ENCODE results near the gene WASHC2C.
"Not testable (repeated sequence)": the region's sequence is repeated elsewhere in the genome, so short reads cannot be mapped to it uniquely, and the experiment has no call there.

Gene WASHC2C, protein sequence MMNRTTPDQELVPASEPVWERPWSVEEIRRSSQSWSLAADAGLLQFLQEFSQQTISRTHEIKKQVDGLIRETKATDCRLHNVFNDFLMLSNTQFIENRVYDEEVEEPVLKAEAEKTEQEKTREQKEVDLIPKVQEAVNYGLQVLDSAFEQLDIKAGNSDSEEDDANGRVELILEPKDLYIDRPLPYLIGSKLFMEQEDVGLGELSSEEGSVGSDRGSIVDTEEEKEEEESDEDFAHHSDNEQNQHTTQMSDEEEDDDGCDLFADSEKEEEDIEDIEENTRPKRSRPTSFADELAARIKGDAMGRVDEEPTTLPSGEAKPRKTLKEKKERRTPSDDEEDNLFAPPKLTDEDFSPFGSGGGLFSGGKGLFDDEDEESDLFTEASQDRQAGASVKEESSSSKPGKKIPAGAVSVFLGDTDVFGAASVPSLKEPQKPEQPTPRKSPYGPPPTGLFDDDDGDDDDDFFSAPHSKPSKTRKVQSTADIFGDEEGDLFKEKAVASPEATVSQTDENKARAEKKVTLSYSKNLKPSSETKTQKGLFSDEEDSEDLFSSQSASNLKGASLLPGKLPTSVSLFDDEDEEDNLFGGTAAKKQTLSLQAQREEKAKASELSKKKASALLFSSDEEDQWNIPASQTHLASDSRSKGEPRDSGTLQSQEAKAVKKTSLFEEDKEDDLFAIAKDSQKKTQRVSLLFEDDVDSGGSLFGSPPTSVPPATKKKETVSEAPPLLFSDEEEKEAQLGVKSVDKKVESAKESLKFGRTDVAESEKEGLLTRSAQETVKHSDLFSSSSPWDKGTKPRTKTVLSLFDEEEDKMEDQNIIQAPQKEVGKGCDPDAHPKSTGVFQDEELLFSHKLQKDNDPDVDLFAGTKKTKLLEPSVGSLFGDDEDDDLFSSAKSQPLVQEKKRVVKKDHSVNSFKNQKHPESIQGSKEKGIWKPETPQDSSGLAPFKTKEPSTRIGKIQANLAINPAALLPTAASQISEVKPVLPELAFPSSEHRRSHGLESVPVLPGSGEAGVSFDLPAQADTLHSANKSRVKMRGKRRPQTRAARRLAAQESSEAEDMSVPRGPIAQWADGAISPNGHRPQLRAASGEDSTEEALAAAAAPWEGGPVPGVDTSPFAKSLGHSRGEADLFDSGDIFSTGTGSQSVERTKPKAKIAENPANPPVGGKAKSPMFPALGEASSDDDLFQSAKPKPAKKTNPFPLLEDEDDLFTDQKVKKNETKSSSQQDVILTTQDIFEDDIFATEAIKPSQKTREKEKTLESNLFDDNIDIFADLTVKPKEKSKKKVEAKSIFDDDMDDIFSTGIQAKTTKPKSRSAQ (N-terminal part only)

DNA sequence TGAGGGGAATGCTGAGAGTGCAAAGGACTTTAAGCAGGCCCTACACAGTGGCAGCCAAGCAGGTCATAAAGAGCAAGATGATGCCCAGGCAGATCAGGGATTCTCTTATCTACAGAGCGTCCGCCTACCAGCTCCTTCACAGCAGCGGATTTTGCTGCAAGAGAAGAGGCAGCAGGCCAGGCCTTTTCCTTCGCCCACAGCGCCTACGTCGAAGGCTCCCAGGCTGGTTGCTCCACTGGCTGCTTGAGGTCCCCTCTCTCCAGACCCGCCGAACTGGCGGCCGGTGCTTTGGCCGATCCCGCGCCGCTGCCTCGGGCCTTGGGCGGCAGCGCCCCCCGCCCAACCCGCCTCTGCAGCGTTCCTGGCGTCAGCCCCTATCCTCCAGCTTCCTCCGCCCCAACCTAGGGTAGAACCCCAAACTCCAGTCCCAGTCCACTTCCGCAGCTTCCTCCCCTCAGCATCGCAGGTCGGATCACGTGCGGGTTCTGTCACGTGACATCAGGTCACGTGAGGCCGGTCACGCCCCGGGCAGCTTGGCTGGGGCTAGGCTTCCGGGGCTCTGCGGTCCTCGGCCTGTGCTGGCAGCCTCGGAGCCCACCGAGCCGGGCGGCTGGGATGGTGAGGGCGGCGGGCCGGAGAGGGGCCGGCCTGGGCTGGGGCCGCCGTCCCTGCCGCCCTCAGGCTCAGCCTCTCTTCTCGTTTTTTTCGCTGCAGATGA is at the start of gene WASHC2C:
Gene WASHC2C, plus strand, starts transcription at position 564 of the 718 bp plus-strand sequence. Its CDS starts 52 bp downstream, at position 616.
- DNase-seq, result peak; percentile 20 to 97 (median 81)

DNA sequence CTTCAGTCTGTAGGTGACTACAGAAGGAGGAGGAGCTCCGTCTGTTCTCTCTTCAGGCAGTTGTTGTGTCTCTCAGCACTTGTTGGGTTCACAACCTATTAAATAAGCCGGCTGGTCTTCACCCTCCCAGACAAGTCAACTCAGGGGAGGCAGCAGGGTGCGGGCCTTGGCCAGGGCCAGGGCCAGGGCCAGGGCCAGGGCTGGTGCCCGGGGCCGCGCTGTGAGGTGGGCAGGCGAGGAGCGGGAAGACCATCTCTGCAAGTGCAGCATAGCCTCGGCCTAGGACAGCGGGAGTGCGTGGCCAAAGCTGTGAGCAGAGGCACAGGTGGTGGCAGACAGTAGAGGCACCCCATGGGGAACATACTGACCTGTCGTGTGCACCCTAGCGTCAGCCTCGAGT is 48.6 kb upstream of the WASHC2C start:
- DNase-seq, result not testable (repeated sequence)

DNA sequence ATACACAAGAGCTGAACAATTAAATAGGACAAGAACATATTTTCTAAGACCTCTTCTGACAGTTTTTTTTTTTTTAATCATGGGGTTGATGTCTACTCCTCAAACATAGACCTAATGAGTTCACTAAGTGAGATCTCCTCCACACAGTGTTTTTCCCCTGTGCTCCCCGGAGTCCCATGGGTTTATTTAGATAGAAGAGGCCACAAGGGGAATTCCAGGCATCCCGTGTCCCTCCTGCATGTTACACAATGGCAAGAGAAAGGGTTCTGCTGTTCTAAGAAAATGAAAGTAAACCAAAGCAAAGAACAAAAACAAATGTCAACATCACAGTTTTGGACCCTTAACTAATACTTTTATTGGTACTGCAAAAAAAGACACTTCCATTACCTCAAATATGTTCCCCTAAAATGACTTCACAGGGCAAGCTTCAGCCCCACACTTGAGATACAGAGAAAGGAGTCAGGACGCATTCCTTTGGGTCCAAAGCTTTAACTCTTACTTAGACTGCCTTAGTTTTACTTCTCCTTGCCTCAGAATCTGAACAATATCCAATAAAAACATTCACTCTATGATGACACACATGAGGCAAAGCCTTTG is 16.8 kb upstream of the WASHC2C start:
- not testable (repeated sequence) for DNase-seq

DNA sequence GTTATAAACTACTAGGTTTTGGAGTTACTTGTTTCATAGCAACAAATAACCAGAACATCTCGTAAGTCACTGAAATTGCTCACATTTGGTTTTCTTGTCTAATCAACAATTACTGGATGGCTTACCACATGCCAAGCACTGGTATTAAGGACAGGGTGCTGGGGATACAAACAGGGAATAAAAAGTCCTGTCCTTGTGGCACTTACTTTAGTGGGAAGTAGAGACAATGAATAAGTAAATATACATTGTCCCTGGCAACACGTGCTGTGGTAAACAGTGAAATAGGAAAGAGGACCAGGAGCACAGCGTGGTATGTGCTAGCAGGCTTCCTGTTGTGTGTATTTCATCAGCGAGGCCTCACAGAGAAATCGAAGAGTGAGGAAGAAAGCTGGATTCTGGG is 15.8 kb upstream of the WASHC2C start:
- not testable (repeated sequence) for DNase-seq

DNA sequence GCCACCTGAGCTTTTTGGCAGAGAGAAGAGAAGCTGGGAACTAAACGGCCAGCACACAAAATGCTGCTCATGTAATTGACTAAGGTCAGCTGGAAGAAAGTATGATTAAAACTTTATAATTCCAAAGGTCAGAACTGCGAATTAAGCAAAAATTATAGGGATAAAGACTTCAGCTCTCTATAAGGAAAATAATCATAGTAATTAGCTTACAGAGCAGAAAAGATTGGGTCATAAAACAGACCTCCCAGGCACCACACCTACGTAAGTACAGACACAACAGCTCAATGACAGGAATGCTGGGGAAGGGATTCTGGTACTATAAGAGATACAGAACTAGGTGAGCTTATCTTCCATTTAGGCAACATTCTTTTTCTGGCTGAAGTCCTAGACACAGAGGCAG is 10.0 kb upstream of the WASHC2C start:
- not testable (repeated sequence) for DNase-seq

DNA sequence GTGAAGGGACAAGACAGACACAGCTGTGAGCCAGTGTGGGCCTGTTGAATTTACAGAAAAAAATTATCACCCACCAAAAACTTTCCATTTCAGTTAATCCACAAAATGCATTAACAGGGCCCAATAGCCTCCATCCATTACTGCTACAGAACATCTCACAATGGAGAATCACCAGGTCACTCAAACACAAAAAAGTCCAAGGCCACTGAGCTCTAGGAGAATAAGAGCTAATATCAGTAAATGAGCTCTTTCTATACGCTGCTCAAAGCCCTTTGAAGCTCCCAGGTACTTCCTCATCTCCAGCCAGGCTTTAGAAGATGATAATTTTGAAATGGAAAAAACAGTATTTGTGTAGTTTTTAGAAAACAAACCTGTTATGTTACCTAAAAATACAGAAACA is 9.4 kb upstream of the WASHC2C start:
- not testable (repeated sequence) for DNase-seq

DNA sequence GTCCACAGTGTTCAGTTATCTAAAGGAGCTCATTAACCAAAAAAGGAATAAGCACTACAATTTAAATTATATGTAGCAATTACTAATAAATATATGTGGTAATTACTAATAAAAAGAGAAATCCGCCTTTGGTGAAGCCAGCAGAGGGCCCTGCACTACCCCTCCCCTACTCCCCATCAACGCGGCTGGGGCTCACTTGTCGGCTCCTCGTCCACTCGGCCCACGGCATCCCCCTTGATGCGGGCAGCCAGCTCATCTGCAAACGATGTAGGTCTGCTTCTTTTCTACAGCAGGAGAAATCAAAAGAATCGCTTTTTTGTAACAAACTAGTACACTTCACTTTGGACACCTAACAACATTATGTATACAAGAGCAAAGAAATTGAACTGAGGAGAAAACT is 5.6 kb upstream of the WASHC2C start:
- DNase-seq, result not testable (repeated sequence)

DNA sequence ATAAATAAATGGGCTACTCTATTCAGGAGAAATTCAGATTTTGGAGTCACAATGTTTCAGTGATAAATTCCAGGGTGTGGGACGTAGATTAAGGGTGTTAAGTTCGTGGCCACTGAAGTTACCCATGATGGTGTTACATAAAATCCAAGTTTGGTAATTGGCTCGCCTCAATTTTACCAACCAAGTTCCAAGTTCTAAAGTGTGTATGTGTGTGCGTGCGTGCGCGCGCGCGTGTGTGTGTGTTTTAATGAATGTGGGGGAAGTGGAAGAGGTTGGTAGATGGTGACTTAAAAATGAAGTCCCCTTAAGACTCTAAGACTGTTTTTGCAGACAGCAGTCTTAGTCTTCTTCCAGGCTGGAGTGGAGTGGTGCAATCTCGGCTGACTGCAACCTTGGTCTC is 3.2 kb upstream of the WASHC2C start:
- DNase-seq, result not testable (repeated sequence)

DNA sequence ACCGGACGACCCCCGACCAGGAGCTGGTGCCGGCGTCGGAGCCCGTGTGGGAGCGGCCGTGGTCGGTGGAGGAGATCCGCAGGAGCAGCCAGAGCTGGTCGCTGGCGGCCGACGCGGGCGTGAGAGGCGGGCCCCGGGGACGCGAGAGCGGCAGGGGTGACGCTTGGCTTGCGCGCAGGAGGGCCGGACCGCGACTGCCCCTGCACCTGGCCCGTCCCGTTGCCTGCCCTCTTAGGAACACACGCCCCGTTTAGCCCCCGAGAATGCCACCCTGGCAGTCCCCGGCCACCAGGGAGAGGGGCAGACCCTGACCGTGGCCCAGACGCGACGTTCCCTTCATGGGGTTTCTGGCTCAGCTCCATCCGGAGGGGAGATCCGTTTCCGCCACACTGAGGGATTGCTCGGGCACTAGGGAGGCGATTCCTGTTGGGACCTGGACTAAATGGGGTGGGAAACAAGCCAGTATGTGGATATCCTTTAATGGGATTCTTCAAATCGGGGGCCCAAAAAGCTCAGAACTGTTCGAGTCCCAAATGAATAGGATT is 427 bp downstream of the WASHC2C start:
- not testable (repeated sequence) for DNase-seq

DNA sequence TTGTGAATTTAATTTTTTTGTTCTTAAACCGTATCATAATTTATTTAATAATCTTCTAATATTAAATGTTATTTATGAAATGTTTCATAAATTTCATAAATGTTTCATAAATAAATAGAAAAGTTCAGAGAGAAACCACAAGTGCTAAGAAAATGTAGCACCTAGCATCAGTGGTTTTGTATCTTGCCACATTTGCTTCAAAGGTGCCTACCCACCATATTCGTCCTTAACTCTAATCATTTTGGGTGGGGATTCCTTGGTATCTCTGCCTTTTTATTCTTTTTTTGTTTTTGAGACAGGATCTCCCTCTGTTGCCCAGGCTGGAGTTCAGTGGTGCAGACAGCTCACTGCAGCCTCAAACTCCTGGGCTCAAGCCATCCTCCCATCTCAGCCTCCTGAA is 7.4 kb downstream of the WASHC2C start:
- DNase-seq, result not testable (repeated sequence)

DNA sequence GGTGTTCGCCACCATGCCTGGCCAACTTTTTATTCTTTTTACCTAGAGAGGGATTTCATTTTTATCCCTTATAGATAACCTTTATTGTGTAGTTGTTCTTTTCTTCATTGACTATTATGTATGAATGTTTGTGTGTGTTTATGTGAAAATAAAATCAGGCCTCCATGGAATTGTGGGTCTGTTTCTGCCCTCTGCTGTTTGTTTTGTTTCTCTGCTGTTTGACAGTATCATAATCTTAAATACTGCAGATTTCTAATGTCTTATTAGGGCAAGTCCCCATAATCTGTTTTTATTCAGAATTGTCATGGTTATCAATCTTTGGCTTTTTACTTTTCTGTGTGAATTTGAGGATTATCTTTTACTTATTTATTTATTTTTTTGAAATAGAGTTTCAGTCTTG is 7.8 kb downstream of the WASHC2C start:
- not testable (repeated sequence) for DNase-seq

DNA sequence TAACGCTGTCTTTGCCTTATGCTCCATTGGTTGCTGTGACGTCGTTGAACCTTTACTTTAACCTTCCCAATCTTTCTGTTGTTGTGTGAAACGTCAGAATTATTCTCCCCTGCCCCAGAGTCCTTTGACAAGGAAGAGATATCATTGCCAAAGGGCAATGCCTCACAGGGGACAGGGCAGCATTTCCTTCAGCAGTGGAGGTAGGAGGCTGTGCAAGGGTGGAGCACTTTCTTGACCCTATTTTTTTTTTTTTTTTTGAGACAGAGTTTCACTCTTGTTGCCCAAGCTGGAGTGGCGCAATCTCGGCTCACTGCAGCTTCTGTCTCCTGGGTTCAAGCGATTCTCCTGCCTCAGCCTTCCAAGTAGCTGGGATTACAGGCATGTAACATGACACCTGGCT is 14.5 kb downstream of the WASHC2C start:
- not testable (repeated sequence) for DNase-seq

DNA sequence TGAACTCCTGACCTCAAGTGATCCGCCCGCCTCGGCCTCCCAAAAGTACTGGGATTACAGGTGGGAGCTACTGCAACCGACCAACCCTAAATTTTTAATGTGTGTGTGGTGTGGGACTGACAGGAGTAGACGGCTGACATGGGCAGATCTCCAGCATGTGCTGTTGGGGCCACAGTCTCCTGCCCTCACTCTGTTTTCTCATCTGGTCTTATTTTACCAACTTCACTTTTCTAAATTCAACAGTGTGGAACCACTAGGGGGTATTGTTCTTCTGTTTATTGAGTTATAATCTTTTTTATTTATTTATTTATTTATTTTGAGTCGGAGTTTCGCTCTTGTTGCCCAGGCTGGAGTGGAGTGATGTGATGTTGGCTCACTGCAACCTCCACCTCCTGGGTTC is 14.9 kb downstream of the WASHC2C start:
- DNase-seq, result not testable (repeated sequence)

DNA sequence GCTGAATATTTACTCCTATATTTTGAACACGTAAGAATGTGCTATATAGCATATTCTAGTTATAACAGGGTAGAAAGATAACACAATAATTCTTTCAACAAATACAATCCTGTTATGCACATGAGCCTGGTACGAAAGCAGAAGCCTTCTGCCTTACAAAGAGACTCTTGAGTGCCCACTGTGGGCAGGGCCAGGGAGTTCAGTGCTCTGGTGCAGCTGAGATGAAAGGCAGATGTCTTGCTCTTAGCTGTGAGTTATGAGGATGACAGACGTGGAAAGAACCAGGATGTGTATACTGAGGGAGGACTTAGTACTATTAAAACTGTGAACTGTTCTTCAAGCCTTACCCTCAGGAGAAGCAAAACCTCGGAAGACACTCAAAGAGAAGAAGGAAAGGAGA is 24.1 kb downstream of the WASHC2C start:
- DNase-seq, result not testable (repeated sequence)

DNA sequence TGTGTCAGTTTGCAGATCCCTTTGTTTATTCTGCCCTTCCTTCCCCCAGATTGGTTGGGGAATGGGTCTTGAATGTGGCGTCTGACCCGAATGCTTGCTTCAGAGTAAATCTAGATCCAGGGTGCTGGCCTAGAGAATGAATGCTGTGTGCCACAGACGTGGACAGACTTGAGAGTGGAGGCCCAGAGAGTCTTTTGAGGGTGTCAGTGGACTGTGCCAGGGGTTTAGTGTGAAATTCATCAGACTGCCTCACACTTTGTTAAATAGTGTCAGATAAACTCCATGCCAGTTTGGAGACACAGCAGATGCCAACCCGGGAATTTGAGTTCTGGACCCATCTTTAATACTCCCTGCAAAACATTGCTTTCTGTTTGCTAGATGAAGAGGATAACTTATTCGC is 25.1 kb downstream of the WASHC2C start:
- not testable (repeated sequence) for DNase-seq

DNA sequence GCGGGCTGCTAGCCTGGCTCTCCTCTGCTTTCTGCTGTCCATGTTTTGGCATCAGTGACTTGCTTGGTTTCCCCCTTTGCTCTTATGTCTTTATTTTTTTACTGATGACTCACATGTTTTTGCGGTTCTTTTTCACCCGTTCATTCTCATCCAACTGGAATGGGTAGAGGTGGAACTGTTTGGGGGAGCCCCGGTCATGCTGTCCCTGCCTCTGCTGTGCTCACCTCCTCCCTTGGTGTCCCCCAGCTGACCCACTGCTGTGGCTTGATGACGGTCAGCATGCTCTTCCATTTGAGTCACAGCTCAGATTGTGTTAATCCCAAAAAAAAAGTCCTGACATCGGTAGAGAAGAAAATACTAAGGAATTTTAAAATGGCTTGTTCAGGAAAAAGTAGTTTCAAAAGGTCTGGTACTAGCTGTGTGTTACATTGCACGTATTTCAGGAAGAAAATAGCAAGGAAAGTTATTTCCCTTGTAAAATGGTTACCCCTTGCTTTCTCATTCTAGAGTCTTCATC is 27.0 kb downstream of the WASHC2C start:
- not testable (repeated sequence) for DNase-seq

DNA sequence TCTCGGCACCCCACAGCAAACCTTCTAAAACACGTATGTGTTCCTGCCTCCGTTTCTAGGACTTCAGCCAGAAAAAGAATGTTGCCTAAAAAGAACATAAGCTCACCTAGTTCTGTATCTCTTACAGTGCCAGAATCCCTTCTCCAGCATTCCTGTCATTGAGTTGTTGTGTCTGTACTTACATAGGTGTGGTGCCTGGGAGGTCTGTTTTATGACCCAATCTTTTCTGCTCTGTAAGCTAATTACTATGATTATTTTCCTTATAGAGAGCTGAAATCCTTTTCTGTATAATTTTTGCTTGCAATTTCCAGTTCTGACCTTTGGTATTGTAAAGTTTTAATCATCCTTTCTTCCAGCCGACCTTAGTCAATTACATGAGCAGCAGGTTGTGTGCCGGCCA is 28.0 kb downstream of the WASHC2C start:
- DNase-seq, result not testable (repeated sequence)

DNA sequence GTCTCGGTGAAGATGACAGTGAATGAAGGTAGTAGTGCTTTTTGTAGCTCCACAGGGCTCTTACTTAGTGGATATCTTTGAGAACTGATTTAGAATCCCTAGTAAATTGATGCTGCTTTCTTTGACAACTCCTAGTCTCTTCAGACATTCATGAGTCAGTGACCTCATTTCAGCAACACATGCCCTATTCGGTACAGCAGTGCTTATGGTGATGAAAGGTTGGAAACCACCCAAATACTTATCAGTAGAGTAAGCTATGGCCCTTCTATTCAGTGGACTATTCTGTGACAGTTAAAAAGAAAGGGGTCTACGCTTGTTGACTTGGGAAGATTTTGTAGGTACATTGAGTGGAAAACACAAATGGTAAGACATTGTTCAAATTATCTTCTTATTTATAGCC is 29.0 kb downstream of the WASHC2C start:
- not testable (repeated sequence) for DNase-seq

DNA sequence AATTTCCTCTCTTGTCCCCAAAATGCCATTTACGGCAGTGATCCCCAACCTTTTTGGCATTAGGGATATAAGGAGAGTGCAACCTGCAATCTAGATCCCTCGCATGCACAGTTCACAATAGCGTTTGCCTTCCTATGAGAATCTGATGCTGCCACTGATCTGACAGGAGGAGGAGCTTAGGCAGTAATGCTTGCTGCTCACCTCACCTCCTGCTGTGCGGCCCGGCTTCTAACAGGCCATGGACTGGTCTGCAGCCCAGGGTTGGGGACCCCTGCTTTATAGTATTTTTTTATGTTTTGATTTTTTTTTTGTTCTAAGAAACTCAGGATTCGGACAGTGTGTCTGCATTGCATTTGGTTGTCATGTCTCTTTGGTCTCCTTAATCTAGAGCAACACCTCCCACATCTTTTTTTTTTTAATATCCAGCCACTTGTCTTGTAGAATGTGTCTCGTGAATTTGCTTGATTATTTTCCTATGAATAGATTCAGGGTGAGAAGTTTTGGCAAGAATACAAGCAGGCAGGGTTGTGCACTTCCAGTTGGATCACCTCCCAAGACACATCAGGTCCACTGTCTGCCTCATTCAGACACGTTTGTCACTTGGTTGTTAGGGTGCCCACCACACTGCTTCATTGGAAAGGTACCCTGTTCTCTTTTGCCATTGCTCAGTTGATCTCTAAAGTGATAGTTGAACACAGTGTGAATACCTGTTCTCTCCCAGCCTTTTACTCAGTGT is 30.8 kb downstream of the WASHC2C start:
- DNase-seq, result not testable (repeated sequence)

Data from hypothalamus (tissue), 51 donors.